Globus pallidus (tissue), 1 donor: ENCODE measurements around the gene DYSF.

Experiments used
- DNase-seq: peaks from one replicate; pipeline ENCODE4 v3.0.0-alpha.2; 2015; ENCODE audit warnings: low spot score

DYSF gene

DNA sequence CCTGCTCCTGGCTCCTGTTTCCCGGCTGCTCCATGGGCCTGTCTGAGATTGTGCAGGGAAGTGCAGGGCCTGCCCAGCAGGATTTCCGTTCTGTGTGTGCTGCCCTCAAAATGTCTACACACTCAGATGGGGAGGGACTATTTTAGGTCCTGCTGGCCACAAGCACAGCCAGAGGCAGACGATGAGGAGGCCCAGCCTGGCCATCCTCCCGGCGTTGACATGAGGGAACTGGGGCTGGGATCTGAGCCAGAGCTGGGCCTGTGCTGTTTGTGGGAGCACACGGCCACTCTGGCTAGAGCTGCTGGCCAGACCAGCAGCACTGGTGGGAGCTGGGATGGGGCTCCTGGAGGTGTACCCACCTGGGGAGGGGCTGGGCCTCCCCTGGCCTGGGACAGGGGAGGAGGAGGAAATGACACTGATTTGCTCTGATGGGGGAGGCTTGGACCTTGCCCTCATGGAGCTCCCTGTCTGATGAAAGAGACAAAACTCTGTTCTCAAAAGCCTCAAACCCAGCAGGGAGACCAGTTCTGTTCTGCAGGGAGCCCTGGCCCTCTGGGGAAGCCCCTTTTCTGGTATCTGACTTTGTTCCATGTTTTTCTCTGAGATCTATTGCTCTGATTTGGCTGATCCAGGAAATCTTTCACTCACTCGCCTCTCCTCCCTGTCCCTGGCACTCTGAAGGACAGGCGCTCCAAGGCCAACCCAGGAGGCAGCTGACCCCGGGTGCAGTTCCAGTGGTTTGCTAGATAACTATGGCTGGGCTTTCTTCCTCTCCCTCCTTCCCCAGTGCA lies 161.8 kb downstream of the DYSF start:
- DNase-seq = peak; percentile 78

DNA sequence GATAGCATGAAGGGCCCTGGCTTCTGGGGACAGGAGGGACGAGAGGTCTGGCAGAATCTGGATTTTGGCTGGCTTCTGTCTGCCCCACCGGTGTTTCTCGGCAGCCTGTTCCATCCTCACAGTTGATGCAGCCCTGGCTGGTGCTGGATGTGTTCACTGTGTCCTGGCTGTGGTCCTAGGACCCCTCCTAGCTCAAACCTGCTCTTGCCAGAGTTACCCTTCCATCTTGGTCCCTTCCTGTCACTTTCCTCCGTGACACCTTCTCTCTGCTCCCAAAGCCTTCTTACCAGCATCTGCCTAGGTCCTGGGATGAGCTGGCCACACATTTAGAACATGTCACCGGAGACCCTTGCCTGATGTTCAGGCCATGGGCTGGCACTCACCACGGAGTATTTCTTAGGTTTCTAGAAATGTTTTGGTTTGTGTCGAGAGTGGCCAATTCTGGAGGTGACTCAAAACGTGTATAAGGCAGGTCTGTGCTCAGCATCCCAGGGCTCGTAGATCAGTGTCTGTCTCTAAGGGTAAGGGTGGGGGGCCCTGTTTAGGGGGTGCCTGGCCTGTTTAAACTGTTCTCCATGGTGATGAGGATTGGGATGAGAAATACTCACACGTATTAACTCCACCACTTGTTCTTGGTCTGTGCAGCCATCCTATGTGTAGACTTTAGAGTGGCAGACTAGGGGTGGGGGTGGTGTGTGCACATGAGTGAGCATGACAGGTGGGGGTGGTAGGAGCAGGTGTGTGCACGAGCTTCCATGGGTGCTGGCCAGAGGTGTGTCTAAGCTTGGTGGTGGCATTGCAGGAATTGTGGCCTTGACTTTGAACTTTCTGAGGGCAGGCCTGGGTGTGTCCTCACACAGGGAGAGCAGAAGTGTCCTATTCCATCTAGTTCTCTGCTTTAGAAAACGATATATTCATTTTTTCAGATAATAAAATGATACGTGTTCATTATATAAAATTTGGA lies 162.7 kb downstream of the DYSF start:
- DNase-seq = no peak

DNA sequence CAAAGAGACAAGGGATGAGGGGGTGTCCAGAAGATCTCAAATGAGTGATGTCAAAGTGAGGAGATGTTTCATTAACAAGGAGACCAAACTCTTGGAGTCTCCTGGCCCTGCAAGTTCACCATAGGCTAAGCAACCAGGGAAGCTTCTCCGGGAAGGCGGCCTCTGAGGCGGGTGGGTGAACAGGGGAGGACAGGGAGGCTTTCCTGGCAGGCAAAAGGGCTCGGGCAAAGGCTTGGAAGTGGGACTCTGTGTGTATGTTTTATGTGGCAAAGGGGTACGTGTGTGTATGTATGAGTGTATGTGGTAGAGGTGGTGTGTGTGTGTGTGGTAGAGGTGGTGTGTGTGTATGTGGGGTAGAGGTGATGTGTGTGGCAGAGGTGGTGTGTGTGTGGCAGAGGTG lies 163.9 kb downstream of the DYSF start:
- DNase-seq = no peak

DNA sequence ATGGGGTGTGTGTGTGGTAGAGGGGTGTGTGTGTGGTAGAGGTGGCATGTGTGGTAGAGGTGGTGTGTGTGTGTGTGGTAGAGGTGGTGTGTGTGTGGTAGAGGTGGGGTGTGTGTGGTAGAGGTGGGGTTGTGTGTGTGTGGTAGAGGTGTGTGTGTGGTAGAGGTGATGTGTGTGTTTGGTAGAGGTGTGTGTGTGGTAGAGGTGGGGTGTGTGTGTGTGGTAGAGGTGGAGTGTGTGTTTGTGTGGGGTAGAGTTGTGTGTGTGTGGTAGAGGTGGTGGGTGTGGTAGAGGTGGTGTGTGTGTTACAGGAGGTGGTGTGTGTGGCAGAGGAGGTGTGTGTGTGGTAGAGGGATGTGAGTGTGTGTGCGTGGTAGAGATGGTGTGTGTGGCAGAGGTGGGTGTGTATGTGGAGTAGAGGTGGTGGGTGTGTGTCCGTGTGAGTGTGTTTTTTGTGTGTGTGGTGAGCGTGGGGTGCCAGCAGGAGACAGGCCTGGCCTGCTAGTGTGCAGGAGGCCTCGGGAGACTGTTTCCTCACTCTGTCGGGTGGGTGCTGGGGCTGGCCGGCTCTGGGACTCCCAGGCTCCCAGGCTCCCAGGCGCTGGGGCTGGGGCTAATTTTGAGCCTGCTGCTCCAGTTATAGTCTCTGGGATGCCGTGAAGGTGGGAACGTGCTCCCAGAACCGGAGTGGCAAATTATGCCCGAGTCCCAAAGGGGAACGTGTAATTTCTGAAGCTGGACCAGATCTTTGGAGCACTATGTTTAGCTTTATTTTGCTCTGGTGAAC lies 165.2 kb downstream of the DYSF start:
- DNase-seq = no peak

DNA sequence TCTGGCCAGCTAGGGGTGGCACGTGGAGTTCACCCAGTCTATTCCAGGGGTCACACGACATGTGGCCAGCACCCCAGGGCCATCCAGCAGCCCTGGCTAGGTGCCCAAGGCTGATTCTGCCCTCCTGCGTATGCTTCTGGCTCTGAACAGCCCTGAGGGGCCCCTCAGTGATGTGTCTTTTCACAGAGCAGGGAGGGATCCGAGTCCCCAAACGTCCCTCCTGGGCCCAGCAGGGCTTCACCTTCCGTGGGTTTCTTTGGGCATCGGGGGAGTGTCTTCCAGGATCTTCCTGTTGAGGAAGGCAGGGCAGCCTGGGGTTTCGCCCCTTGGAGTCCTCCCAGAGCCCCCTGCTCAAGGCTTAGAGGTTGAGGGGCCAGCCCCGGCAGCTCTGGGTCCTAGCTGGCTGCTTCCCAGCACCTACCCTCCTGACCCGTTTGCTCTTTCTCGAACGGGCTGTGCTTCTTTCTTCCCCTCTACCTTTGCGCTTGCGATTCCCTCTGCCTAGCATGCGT lies 165.9 kb downstream of the DYSF start:
- DNase-seq = no peak

DNA sequence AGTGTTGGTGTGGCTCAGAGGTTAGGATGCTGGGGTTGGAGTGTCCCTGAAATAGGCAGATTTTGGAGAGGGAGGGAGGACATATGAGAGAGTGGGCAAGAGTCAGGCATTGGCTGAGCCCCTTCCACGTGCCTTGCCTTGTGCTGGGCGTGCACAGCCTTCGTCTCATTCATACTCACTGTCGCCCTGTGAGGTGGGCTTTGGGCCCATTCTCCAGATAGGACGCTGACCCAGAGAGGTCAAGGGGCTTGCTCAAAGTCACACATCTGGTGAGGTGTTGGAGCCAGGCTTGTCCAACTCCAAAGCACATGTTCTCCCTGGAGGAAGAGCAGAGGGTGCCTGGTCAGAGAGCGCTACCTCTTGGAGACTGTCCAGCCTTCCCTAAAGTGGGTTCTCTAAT lies 166.8 kb downstream of the DYSF start:
- DNase-seq = no peak

DNA sequence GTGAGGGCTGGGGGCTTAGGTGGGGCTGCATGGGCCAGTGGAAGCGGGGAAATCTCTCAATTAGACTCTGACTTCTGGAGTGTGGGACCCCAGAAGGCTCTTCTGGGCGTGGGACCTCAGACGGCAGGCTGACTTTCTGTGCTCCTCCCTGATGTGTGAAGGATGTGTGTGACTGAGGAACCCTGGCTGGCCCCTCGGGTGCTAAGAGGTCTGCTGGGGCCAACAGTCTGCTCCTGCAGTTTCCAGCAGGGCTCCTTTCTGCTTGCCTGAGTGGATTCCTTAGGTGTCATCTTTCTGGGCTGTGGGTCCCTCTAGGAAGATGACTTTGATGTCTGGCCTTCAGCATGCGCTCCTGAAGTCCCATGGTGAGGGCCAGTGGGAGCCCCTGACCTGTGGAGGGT lies 167.5 kb downstream of the DYSF start:
- no peak for DNase-seq

DNA sequence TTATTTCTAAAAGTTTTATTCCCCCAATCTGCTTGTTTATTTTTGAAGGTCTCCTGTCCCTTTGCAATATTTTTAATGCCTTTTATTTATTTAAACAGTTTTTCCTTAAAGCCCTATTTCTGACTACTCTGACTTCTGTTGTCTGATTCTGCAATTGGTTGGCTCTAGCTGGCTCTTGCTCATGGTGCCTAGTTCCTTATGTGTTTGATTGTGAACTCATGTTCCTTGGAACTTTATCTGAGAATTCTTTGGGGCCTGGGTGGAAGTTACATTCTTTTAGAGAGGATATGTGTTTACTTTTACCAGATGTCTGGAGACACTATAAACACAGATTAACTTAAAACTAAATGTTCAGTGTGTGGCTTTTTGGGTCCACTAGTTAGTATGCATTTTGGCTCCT lies 175.9 kb downstream of the DYSF start:
- no peak for DNase-seq

DNA sequence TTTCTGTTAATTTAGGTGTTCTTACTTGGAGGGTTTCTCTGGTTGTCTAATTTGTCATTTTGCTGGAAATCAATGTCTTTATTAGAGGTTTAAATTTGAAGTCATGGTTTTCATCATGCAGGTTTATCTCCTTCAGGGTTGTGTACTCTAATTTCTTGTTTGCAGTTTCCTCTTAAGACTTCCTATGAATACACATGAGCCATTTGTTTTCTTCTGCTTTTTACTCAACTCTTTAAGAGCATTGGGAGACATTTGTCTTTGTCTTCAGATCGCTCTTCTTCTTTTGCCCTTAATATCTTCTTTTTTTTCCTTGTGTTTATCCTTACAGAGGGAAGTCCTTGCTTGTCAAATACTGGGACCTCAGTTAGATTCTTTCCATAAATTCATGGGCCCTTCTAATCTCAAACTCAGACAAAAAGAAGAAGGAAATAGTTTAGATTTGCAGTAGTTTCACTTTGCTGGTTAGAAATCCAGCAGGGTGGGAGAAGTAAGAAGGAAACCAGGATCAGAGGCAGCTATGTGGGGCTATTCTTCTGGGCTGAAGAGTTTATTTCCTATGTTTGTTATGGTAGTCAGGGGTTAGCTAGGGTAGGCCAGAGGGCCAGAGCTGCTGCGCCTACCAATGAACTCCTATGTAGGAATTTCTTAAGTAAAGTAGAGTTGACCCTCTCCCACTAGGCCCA lies 176.6 kb downstream of the DYSF start:
- DNase-seq = no peak

DNA sequence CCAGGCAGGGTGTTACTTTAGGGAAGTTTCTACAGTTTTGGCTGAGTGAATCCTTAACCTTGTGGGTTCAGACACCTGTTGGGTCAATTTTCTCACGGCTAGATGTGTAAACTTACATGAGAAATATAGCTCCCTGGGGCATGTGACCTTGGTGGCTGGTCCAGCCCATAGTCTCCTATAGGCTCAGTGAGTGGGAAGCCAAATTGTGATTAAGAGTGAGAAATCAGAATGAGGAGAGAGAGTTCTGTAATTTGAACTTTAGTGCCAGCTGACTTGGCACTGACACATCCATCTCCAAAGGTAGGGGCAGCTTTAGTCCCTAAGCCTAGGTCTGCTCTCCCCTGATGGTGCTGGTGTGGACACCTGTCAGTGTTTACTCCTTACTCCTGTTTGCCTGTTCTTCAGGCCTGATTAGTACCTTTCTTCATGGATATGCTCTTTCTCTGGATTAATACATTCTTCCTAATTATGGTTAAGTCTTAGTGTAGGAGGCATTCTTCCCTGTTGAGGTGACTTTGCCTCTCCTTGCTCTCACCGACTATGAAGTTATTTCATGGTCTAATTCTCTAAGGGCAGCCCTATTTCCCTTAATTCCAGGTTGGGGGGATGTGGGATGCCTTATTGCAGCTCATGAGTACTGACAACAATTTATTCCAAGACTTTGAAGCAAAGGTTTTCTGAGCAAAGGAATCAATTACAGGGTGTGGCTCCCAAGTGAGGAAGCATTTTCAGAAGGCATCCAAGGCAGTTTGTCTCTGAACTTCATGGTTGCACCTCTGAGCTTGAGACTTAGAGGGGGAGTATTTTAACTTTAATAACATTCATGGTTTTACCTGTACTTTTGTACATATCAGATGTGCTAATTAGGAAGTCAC lies 177.3 kb downstream of the DYSF start:
- DNase-seq = no peak

DNA sequence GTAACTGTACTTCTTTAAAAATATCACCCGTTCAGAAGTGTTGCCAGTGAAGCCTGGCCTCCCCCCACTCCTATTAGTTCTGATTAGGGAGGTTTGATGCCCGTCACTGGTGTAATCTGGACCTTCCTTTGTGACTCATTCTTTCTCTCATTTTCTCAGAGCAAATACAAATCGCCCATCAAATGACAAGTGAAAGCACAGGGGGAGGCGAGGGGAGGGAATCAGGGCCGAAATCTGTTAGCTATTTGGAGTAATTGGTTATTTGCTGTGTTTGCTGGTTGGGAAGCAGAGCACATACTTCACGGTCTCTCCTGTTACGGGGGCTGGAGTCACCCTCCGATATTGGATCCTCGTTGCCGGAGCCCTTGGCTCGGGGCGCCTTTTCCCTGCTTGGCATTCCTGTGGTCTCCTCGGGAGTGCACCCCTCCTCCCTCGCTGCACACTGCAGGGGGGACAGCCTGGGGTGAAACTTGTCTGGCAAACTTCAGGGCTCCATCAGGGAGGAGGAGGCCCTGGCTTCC lies 178.1 kb downstream of the DYSF start:
- no peak for DNase-seq

DNA sequence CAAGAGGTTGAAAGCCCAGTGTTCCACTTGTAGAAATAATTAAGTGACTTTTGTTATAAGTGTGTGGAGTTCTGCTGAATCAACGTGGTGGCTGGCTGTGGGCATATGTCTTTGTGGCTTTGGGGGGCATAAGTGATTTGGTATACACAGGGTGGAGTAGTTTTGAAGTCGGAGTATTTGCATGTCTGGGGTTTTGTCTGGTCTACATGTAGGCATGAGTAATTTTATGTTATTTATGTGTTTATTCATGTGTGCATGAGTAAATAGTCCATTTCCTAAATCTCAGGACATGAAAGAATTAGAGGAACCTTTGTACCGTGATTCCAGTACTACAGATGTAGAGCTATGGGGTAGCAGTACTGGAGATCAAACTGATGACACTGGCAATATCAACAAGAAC lies 179.7 kb downstream of the DYSF start:
- DNase-seq = no peak

DNA sequence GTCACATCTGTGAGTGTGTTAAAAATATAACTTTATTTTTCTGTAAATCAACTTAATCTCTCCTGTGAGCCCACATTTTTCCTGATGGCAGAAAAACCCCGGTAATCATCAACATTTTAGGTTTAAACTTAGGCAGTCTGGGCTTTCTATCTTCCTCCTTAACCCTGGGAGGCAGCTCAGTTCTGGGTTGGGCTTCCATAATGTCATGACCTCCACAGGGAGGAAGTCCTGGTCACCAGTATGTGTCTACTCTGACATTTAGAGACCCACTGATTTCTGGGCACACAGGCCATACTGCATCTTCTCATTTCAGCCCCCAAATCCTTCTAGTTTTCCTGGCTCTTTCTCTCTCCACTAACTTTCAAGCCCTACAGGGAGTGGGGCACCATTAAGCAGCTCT lies 181.2 kb downstream of the DYSF start:
- DNase-seq = no peak

DNA sequence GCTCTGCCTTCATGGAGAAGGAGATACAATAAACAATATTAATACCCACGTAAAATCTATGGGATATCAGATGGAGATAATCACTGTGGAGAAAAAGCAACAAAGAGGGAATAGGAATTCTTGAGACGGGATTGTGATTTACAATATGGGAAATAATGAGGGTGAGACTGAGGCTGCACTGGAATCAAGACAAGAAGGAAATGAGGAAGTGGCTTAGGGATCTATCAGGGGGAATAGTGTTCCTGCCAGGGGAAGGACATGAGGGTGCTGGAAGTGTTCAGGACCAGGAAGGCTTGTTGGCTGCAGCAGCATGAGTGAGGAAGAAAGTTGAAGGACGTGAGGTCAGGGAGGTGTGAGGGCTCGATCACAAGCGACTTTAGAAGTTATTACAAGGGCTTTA lies 182.4 kb downstream of the DYSF start:
- DNase-seq = no peak

DNA sequence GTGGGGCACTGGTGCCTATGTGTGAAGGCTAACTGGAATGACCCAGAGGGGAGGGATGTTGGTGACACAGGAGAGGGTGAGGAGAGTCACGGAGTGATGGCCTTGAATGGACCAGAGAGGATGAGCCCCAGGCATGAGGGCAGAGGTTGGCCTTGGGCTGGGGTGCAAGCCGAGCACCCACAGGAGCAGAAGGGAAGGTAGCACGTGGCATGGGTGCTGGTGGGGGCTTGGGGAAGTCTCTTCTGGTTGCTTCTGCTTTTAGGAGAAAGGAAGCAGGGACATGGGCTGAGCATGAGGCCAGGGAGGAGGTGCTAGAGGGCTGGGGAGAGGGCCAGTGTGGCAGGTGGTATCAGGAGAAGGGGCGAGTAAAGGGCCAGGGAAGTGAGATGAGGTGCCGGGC lies 183.8 kb downstream of the DYSF start:
- DNase-seq = peak; percentile 51

DNA sequence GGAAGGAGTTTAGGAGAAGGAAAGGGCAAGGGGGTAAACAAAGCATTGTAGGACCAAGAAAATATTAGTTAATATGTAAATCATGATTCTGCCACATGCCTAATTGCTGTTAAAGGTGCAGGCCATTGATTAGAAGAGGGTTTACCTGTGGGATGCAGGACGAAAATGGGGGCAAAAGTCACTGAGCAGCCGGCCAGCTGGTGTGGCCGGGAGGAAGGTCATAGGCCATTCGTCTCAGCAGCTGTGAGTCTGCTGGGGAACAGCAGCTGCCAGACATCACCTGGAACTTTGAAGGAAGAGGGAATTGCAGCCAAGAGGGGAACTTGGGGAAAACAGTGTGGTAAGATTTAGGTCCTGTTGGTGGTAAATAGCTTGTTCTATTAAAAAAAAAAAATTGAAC lies 184.4 kb downstream of the DYSF start:
- no peak for DNase-seq

DNA sequence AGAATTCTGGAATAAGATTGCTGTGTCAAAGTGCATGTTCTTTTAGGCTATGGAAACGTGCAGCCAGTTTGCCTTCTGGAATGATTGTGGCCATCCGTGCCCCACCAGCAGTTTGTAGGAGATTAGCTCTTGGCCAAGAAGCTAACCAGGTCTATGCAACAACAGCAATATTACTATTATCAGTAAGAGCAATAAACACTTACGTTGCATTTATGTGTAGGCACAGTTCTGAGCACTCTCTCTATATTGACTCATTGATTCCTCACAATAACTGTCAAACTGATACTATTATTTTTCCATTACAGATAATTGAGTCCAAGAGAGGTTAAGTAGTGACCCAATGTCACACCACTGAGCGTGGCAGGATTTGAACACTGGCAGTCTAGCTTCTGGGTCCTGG lies 186.4 kb downstream of the DYSF start:
- DNase-seq = no peak

DNA sequence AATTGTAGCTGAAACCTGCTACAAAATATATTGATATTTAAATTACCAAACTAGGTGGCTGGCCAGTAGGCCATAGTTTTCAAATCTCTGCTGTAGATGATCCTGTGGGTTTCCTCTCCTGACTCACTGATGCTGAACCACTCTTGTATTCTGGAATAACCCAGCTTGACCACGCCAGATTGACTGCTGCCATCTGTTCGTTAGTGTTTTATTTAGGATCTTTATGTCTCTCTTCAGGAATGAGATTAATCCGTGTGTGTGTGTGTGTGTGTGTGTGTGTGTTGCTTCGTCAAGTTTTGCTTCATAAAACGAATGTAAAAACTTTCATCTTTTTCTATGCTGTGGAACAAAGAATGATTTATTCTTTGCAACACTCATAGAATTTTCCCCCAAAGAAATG lies 187.1 kb downstream of the DYSF start:
- no peak for DNase-seq

DNA sequence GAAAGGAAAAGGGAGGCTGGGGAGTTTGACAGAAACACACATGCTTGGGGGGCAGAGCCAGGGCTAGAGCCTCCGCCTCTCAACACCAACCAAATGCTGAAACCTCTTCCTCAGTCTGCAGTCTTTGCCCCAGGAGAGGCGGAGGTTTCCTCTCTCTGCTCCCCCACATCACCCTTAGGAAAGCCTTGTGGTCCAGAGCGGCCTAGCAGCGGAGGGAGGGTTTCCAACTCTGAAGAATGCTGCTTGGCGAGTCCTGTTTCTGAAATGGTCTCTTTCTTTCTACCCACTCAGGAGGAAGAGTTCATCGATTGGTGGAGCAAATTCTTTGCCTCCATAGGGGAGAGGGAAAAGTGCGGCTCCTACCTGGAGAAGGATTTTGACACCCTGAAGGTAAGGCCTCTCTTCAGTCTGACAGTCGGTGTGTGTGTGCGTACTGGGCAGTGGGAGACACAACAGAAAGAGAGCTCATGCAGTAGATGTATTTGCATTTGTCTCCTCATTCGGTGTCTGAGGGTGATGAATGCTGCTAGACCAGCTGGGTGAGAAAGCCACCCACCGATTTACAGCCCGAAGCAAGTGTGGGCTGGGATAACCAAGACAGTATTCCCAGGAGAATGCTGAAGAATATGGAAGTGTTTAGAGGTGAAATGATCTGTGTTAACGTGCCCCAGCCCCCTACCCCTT lies 190.5 kb downstream of the DYSF start:
- no peak for DNase-seq

DNA sequence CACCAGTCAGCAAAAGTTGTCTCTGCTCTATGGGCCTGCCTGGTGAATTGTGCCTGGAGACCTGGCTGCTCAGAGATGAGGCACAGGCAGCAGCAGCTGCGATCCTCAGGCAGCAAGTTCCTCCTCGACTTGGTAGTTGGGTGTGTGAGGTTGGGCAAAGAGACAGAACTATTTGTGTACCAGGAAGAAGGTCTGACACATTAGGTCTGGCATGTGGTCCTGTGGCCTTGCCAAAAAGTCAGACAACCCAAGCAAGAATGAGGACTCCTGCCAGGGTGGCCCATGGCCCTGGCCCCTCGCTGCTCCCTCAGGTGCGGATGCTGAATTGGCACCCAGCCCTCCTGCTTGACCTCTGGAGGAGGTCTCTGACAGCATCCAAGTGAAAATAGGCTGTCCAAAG lies 192.7 kb downstream of the DYSF start:
- peak; percentile 40 for DNase-seq
